ENCODE measurements around the gene EFNA3.

DNA sequence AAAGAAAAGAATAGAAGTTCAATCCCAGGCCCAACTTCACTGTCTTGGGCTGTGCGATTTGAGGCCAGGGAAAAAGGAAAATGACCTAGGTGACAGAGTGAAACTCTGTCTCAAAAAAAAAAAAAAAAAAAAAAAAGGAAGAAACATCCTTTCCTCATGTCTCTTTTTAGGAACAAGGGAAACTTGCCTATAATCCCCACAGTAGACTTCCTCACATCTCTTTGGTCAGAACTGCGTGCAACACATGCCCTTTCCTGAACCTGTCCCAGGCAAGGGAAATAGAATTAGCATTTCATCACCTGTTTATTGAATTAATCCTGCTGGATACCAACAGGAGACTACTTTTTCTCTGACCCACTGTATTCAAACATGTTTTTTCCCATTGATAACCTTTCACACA is 42.7 kb upstream of the EFNA3 start:
- TF ChIP-seq, protein P1, sequence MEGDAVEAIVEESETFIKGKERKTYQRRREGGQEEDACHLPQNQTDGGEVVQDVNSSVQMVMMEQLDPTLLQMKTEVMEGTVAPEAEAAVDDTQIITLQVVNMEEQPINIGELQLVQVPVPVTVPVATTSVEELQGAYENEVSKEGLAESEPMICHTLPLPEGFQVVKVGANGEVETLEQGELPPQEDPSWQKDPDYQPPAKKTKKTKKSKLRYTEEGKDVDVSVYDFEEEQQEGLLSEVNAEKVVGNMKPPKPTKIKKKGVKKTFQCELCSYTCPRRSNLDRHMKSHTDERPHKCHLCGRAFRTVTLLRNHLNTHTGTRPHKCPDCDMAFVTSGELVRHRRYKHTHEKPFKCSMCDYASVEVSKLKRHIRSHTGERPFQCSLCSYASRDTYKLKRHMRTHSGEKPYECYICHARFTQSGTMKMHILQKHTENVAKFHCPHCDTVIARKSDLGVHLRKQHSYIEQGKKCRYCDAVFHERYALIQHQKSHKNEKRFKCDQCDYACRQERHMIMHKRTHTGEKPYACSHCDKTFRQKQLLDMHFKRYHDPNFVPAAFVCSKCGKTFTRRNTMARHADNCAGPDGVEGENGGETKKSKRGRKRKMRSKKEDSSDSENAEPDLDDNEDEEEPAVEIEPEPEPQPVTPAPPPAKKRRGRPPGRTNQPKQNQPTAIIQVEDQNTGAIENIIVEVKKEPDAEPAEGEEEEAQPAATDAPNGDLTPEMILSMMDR (IDR thresholded peaks at IDR 0.05) = no peak
- TF ChIP-seq POLR2A (IDR thresholded peaks at IDR 0.05; ENCODE audit: low read depth) = no peak
- TF ChIP-seq POLR2AphosphoS5 (IDR thresholded peaks at IDR 0.05) = no peak

All from esophagus muscularis mucosa (tissue), 3 donors.